H1 (cell line): ENCODE measurements around the gene SMIM38. TPM values are rescaled to one million over a fixed set of nuclear protein-coding genes. Genes with fewer than 3 reads are reported as not detected.
A peak's percentile ranks its signal among the peaks of the same experiment; 100 is the strongest.

ENCODE experiments used
- CTCF ChIA-PET: fragments of 300-600 bp; sonication (Branson Sonifier 250); formaldehyde crosslinking; loops from one replicate; lab custom pipeline; 2021; ENCODE audit not compliant: partially characterized antibody; lab: Charles Lee
- POLR2A ChIA-PET: fragments of 300-600 bp; sonication (Branson Sonifier 250); formaldehyde crosslinking; loops from one replicate; lab custom pipeline; 2021; ENCODE audit warnings: inconsistent platforms; ENCODE audit not compliant: partially characterized antibody; lab: Charles Lee
- DNase-seq, 2 experiments: peaks; one replicate each; pipeline versions ENCODE4 v3.0.0 to v3.0.0-alpha.2; 2010 to 2022; ENCODE audit warnings: low spot score in 2 of 2, low read depth in 1 of 2, mixed read lengths in 1 of 2
- FAIRE-seq: peaks from 2 replicates; lab custom pipeline; 2011; peaks lifted over from hg19 to GRCh38; lab: Jason Lieb, UNC
- H2AFZ ChIP-seq: 2 replicates; pipeline ENCODE4 v1.8.1; 2012; ENCODE audit warnings: low read length, inconsistent platforms
- H2AK5ac ChIP-seq: 2 replicates; pipeline ENCODE4 v1.6.1; 2013; ENCODE audit warnings: low read depth, low read length
- H2BK120ac ChIP-seq: replicated peaks from 2 replicates; pipeline ENCODE3; 2013; ENCODE audit warnings: low read depth, low read length, inconsistent platforms
- H2BK12ac ChIP-seq: 2 replicates; pipeline ENCODE4 v1.6.1; 2013; ENCODE audit warnings: low read depth, low read length
- H2BK15ac ChIP-seq: 2 replicates; pipeline ENCODE4 v1.6.1; 2013; ENCODE audit warnings: low read length
- H2BK20ac ChIP-seq: 2 replicates; pipeline ENCODE4 v1.6.1; 2013; ENCODE audit warnings: low read length
- H2BK5ac ChIP-seq: 2 replicates; pipeline ENCODE4 v1.6.1; 2013; ENCODE audit warnings: low read depth, low read length
- H3K14ac ChIP-seq: 2 replicates; pipeline ENCODE4 v1.6.1; 2013; ENCODE audit warnings: inconsistent platforms; ENCODE audit not compliant: insufficient read length
- H3K18ac ChIP-seq: 2 replicates; pipeline ENCODE4 v1.6.1; 2013; ENCODE audit warnings: low read length; ENCODE audit errors: extremely low read depth
- H3K23ac ChIP-seq: 2 replicates; pipeline ENCODE4 v1.6.1; 2013; ENCODE audit warnings: inconsistent platforms; ENCODE audit not compliant: insufficient read length
- H3K23me2 ChIP-seq: 2 replicates; pipeline ENCODE4 v1.6.1; 2013; ENCODE audit warnings: low read depth, low read length
- H3K27ac ChIP-seq: 2 replicates; pipeline ENCODE4 v1.6.1; 2011; ENCODE audit warnings: low read depth, low read length, inconsistent platforms
- H3K27me3 ChIP-seq, 4 experiments: replicated peaks in 1 of 4; 1 replicate in 1 of 4; 2 replicates in 3 of 4; pipeline versions ENCODE4 v1.6.1 to v1.8.1; 2011 to 2013; ENCODE audit warnings: low read length in 3 of 4, mild to moderate bottlenecking in 3 of 4, inconsistent platforms in 2 of 4, mixed read lengths in 2 of 4, moderate library complexity in 1 of 4; ENCODE audit not compliant: control insufficient read depth in 3 of 4, insufficient read depth in 3 of 4; ENCODE audit errors: extremely low read depth in 1 of 4
- H3K36me3 ChIP-seq, 4 experiments: 2 replicates each; pipeline versions ENCODE4 v1.6.1 to v1.8.1; 2011 to 2013; ENCODE audit warnings: mild to moderate bottlenecking in 4 of 4, low read length in 3 of 4, moderate library complexity in 2 of 4, control low read depth in 1 of 4, inconsistent platforms in 1 of 4; ENCODE audit not compliant: insufficient read depth in 4 of 4, control insufficient read depth in 2 of 4
- H3K4ac ChIP-seq: replicated peaks from 2 replicates; pipeline ENCODE3; 2013; ENCODE audit warnings: low read length, low read depth, mixed read lengths, inconsistent platforms; ENCODE audit not compliant: insufficient read length
- H3K4me1 ChIP-seq, 4 experiments: replicated peaks in 1 of 4; 1 replicate in 1 of 4; 2 replicates in 3 of 4; pipeline versions ENCODE4 v1.6.1 to v1.8.1; 2011 to 2013; ENCODE audit warnings: low read length in 3 of 4, inconsistent platforms in 2 of 4, mixed read lengths in 1 of 4; ENCODE audit not compliant: insufficient read depth in 4 of 4, control insufficient read depth in 3 of 4
- H3K4me2 ChIP-seq, 2 experiments: 2 replicates each; pipeline versions ENCODE4 v1.6.1 to v1.8.1; 2011 to 2013; ENCODE audit warnings: low read depth in 2 of 2, low read length in 2 of 2, control low read depth in 1 of 2, inconsistent platforms in 1 of 2, mild to moderate bottlenecking in 1 of 2; ENCODE audit not compliant: insufficient read depth in 1 of 2
- H3K4me3 ChIP-seq, 4 experiments: fragments of 200-600, 300-600 bp in 1 of 4; sonication (generic), shearing (Covaris generic), sonication (Bioruptor Twin) in 1 of 4; 2 replicates each; pipeline versions ENCODE4 v1.5.1 to v1.8.1; 2011 to 2016; ENCODE audit warnings: low read length in 4 of 4, low read depth in 3 of 4, control low read depth in 2 of 4, inconsistent platforms in 2 of 4, mild to moderate bottlenecking in 2 of 4, mixed read lengths in 1 of 4, moderate library complexity in 1 of 4; ENCODE audit not compliant: insufficient read depth in 2 of 4; ENCODE audit errors: extremely low read depth in 1 of 4
- H3K56ac ChIP-seq: replicated peaks from 2 replicates; pipeline ENCODE3; 2013; ENCODE audit warnings: low read depth, mild to moderate bottlenecking, mixed read lengths, low read length, inconsistent platforms; ENCODE audit not compliant: insufficient read length
- H3K79me1 ChIP-seq: 2 replicates; pipeline ENCODE4 v1.6.1; 2013; ENCODE audit warnings: low read depth, low read length, control low read depth
- H3K79me2 ChIP-seq, 2 experiments: 2 replicates each; pipeline versions ENCODE4 v1.6.1 to v1.8.1; 2012 to 2013; ENCODE audit warnings: low read length in 2 of 2, mild to moderate bottlenecking in 2 of 2, inconsistent platforms in 1 of 2; ENCODE audit not compliant: insufficient read depth in 2 of 2, control insufficient read depth in 1 of 2
- H3K9ac ChIP-seq, 4 experiments: replicated peaks in 1 of 4; 1 replicate in 1 of 4; 2 replicates in 3 of 4; pipeline versions ENCODE4 v1.6.1 to v1.8.1; 2011 to 2013; ENCODE audit warnings: low read depth in 3 of 4, low read length in 3 of 4, control low read depth in 2 of 4, mild to moderate bottlenecking in 2 of 4, moderate library complexity in 2 of 4, inconsistent platforms in 1 of 4; ENCODE audit errors: extremely low read depth in 1 of 4
- H3K9me3 ChIP-seq, 2 experiments: 2 replicates each; pipeline versions ENCODE4 v1.6.1 to v1.8.1; 2012 to 2013; ENCODE audit warnings: mild to moderate bottlenecking in 2 of 2, moderate library complexity in 2 of 2, control low read depth in 1 of 2, inconsistent platforms in 1 of 2, low read depth in 1 of 2, low read length in 1 of 2, mixed read lengths in 1 of 2; ENCODE audit not compliant: insufficient read depth in 2 of 2
- H4K20me1 ChIP-seq, 2 experiments: replicated peaks in 1 of 2; 2 replicates each; pipeline versions ENCODE3 to v1.8.1; 2011 to 2013; ENCODE audit warnings: inconsistent platforms in 2 of 2, low read length in 2 of 2, mild to moderate bottlenecking in 1 of 2; ENCODE audit not compliant: insufficient read depth in 2 of 2, control insufficient read depth in 1 of 2
- H4K5ac ChIP-seq: 2 replicates; pipeline ENCODE4 v1.6.1; 2013; ENCODE audit warnings: low read length, low read depth, mixed read lengths, inconsistent platforms; ENCODE audit not compliant: insufficient read length
- H4K8ac ChIP-seq: 2 replicates; pipeline ENCODE4 v1.8.0; 2013; ENCODE audit warnings: mild to moderate bottlenecking, moderate library complexity, low read length, inconsistent platforms; ENCODE audit not compliant: insufficient read depth; ENCODE audit errors: extremely low read depth
- H4K91ac ChIP-seq: replicated peaks from 2 replicates; pipeline ENCODE3; 2013; ENCODE audit warnings: low read length, mixed read lengths, inconsistent platforms; ENCODE audit not compliant: insufficient read length
- BRCA1 ChIP-seq: IDR thresholded peaks from 2 replicates; pipeline ENCODE4 v1.6.1; 2012; ENCODE audit warnings: low read depth, low read length, improper control_type of control experiment
- EP300 ChIP-seq, 2 experiments: IDR thresholded peaks; 1 replicate in 1 of 2; 2 replicates in 1 of 2; pipeline ENCODE4 v1.6.1; 2011 to 2012; ENCODE audit warnings: low read depth in 2 of 2, low read length in 2 of 2, mild to moderate bottlenecking in 2 of 2, borderline replicate concordance in 1 of 2, inconsistent platforms in 1 of 2, moderate library complexity in 1 of 2
- GTF2F1 ChIP-seq: IDR thresholded peaks from 2 replicates; pipeline ENCODE4 v1.6.1; 2012; ENCODE audit warnings: low read depth, low read length, improper control_type of control experiment, borderline replicate concordance
- WGBS, 2 experiments: shearing (Covaris generic) in 1 of 2; methylation state at CpG; one replicate each; pipeline versions ENCODE4 v1.1.6 to v1.1.7; 2013 to 2015; ENCODE audit warnings: low lambda C conversion rate in 2 of 2, mixed read lengths in 2 of 2, inconsistent platforms in 1 of 2, low coverage in 1 of 2, missing lambda C conversion rate in 1 of 2; ENCODE audit not compliant: insufficient replicate concordance in 2 of 2, insufficient coverage in 1 of 2, insufficient read length in 1 of 2; ENCODE audit errors: extremely low coverage in 1 of 2, missing lambda C conversion rate in 1 of 2; 5-methylcytosine and 5-hydroxymethylcytosine counted together
- polyA plus RNA-seq, 7 experiments: library from polyadenylated mRNA; depleted of rRNA in 3 of 7; stranded (reverse) in 5 of 7; unstranded in 2 of 7; fragments of >200 nt in 5 of 7; fragments of 200-250 nt in 2 of 7; gene quantifications; 1 replicate in 5 of 7; 2 replicates in 1 of 7; 4 replicates in 1 of 7; pipeline versions ENCODE4 v1.2.1 to v1.2.3, GENCODE V29; 2011 to 2013; ENCODE audit warnings: missing spikeins in 2 of 7, mixed read lengths in 2 of 7
- total RNA-seq: library from RNA; stranded (reverse); fragmentation: NEBNext Ultra II Directional; extraction: Animal tissue kit (Norgen Biotek cat#: 25700); gene quantifications from 2 replicates; pipeline ENCODE4 v1.2.1, GENCODE V29; 2021

The SMIM38 gene
- total and polyA plus RNA-seq, 2 of the 8 experiments (the other 6 are each of a cell fraction or from before 2014, with no cell fraction given) = 0.17 to 0.20 TPM

- WGBS, 2 experiments = 89% methylated on average over 3 of the region's 3 CpGs; no CpG with 5 or more reads in 1 of the 2 experiments
- H3K4ac ChIP-seq = no peak overlapping the region
- FAIRE-seq (no peak), DNase-seq (no peak)
- H2BK12ac ChIP-seq = no peak overlapping the region
- no peak overlapping the region for H2AK5ac ChIP-seq
- no peaks in the 10 kb centered on the region for H3K79me2 ChIP-seq
- no peak overlapping the region for H2BK120ac ChIP-seq
- no peak overlapping the region for H4K5ac ChIP-seq
- no peak overlapping the region for H3K27ac ChIP-seq
- no peak overlapping the region for H2BK5ac ChIP-seq
- no peaks in the 10 kb centered on the region for H3K23me2 ChIP-seq
- H3K27me3 ChIP-seq = no peaks in the 10 kb centered on the region
- H3K4me3 ChIP-seq = no peak overlapping the region
- H3K4me1 ChIP-seq = peaks cover 0 to 7% (median 1%) of the 10 kb centered on the region in 4 experiments; a peak in 3 of 7 replicates
- no peaks in the 10 kb centered on the region for H3K36me3 ChIP-seq
- H4K8ac ChIP-seq = no peak overlapping the region
- H3K56ac ChIP-seq = no peak overlapping the region
- no peak overlapping the region for H3K23ac ChIP-seq
- H2AFZ ChIP-seq = no peak overlapping the region
- no peaks in the 10 kb centered on the region for H4K20me1 ChIP-seq
- no peak overlapping the region for H2BK20ac ChIP-seq
- H3K79me1 ChIP-seq = no peaks in the 10 kb centered on the region
- no peak overlapping the region for H3K9ac ChIP-seq
- H3K9me3 ChIP-seq = peaks cover 0 to 4% of the 10 kb centered on the region in 2 experiments; a peak in 2 of 4 replicates
- POLR2A ChIA-PET = no interaction called here
- no peak overlapping the region for H3K4me2 ChIP-seq
- peak overlapping the region; percentile 31; the same call in 1 of the 2 replicates for H2BK15ac ChIP-seq
- H3K14ac ChIP-seq = no peak overlapping the region
- H3K18ac ChIP-seq = no peak overlapping the region
- H4K91ac ChIP-seq = no peak overlapping the region
- TF ChIP-seq EP300 (IDR thresholded peaks at IDR 0.05; ENCODE audit: borderline replicate concordance in 1 of 2, low read depth in 2 of 2, low read length in 2 of 2) = no peak
- TF ChIP-seq GTF2F1 = no peak
- no peak for TF ChIP-seq BRCA1
- CTCF ChIA-PET = interaction anchor here (1.3 to 1.4 kb wide), 2 partner anchors 11 to 38 kb away, joined by 4 to 6 read pairs; no protein-coding TSS in a partner anchor
These were observed 13.7 kb downstream of the SMIM38 start for GRCh38 chr11:69169479-69169878.
